GM13976 (cell line): Measurements from ENCODE around the gene PALM.

Experiments
- DNase-seq: peaks from one replicate; pipeline ENCODE4 v3.0.0; 2012; ENCODE audit warnings: low spot score
- CTCF ChIP-seq: IDR thresholded peaks from 2 replicates; pipeline ENCODE4 v1.5.1; 2012; ENCODE audit warnings: borderline replicate concordance, mild to moderate bottlenecking; ENCODE audit not compliant: insufficient read depth; ENCODE audit errors: extremely low read depth, missing control alignments, control extremely low read depth
- in situ Hi-C: fragments of 300-500 bp; cut with MboI; formaldehyde crosslinking; loops from one replicate; pipeline ENCODE4 v1.12.0; 2022; ENCODE audit warnings: low sequenced_read_pairs, mixed read lengths, inconsistent platforms; ENCODE audit not compliant: unreplicated experiment

The PALM gene

DNA sequence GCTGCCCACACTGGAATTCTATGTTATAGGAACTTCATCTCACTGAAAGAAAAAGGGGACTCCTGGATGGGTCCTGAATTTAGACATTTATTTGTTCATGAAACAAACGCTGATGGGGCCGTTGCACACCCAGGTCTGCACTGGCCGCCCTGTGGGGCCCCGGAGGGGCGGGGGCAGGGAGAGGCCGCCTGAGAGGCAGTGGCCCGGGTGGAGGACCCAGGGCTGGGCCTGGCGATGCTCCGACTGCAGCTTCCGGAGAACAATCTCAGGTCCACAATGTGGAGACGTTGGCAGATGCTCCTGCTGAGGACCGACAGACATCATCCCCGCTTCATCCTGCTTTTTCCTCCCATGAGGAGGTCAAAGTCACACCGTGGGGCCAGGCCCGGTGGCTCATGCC, 72.2 kb downstream of the PALM start:
- no peak for TF ChIP-seq CTCF
- in situ Hi-C loops = no loop called here
- DNase-seq = no peak

GRCh38 chr19:781800-782184, 73.1 kb downstream of the PALM start:
- no peak for DNase-seq
- in situ Hi-C loops = no loop called here
- no peak for TF ChIP-seq CTCF

- TF ChIP-seq CTCF = no peak
- in situ Hi-C loops = no loop called here
- DNase-seq = no peak
Measured at GRCh38 chr19:782185-782877, 73.6 kb downstream of the PALM start.

GRCh38 chr19:782878-783668, 74.3 kb downstream of the PALM start:
- in situ Hi-C loops = no loop called here
- no peak for TF ChIP-seq CTCF
- DNase-seq = no peak

- TF ChIP-seq CTCF = no peak
- in situ Hi-C loops = no loop called here
- no peak for DNase-seq
Measured at GRCh38 chr19:784541-784940, 75.8 kb downstream of the PALM start.

DNA sequence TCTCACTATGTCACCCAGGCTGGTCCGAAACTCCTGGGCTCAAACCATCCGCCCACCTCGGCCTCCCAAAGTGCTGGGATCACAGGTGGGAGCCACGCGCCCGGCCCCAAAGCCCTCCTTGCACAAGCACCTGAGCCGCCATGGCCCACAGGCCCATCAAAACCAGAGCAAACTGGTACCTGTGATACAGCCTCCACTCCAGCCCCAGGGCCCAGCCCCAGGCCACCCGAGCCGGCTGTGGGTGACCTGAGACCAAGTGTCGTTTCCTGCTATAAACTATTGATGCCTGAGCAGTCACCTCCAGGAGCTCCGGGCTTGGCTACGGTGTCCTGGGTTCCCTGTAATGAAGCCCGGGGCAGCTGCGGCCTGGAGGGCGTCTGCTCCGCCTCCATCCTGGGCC, 78.8 kb downstream of the PALM start:
- DNase-seq = no peak
- in situ Hi-C loops = no loop called here
- no peak for TF ChIP-seq CTCF

GRCh38 chr19:788686-788982, 79.9 kb downstream of the PALM start:
- in situ Hi-C loops = no loop called here
- TF ChIP-seq CTCF = no peak
- DNase-seq = no peak
